Vagina (tissue), 2 donors: ENCODE data around the gene RXFP2. TPM values are rescaled to one million over a fixed set of nuclear protein-coding genes. Genes with fewer than 3 reads are reported as not detected.

ENCODE experiments used
- DNase-seq, 2 donors: peaks; one replicate each; pipeline ENCODE4 v3.0.0-alpha.2; 2017; ENCODE audit errors: extremely low spot score in 2 of 2
- H3K27ac ChIP-seq: fragments of 200-600 bp; sonication (generic); one replicate; pipeline ENCODE4 v1.5.1; 2019
- H3K27me3 ChIP-seq: fragments of 200-600 bp; sonication (generic); one replicate; pipeline ENCODE4 v1.5.1; 2019
- H3K36me3 ChIP-seq, 2 donors: fragments of 200-600 bp; sonication (generic); one replicate each; pipeline ENCODE4 v1.5.1; 2017 to 2019
- H3K4me1 ChIP-seq: fragments of 200-600 bp; sonication (generic); one replicate; pipeline ENCODE4 v1.5.1; 2019
- H3K4me3 ChIP-seq, 2 donors: fragments of 200-600 bp; sonication (generic); 1 replicate in 1 of 2; 2 replicates in 1 of 2; pipeline ENCODE4 v1.5.1; 2016 to 2019
- H3K9me3 ChIP-seq: fragments of 200-600 bp; sonication (generic); one replicate; pipeline ENCODE4 v1.5.1; 2019
- POLR2A ChIP-seq, 2 donors: fragments of 450-650 bp; IDR thresholded peaks; one replicate each; pipeline ENCODE4 v1.6.1; 2017; ENCODE audit warnings: antibody characterized with exemption in 2 of 2, mild to moderate bottlenecking in 2 of 2, moderate library complexity in 2 of 2
- POLR2AphosphoS5 ChIP-seq, 2 donors: sonication (generic); formaldehyde crosslinking; IDR thresholded peaks; one replicate each; pipeline ENCODE4 v1.9.0; 2017; ENCODE audit warnings: antibody characterized with exemption in 2 of 2, mild to moderate bottlenecking in 2 of 2, low read depth in 1 of 2; ENCODE audit not compliant: insufficient read depth in 1 of 2
- intact Hi-C: fragments of 100-400 bp; cut with DNase I; formaldehyde crosslinking; loops from one replicate; pipeline ENCODE4 v1.15.1; 2023
- total RNA-seq: library from RNA; depleted of rRNA; stranded (reverse); fragments of >200 nt; gene quantifications from one replicate; pipeline ENCODE4 v1.2.3, GENCODE V29; 2016
- TF ChIP-seq, protein P1 (sequence below), 3 experiments: fragments of 450-650 bp in 2 of 3; fragments of 200-600 bp in 1 of 3; sonication (generic) in 1 of 3; IDR thresholded peaks; one replicate each; pipeline ENCODE4 v1.5.1; 2017 to 2019; ENCODE audit warnings: antibody characterized with exemption in 3 of 3, mild to moderate bottlenecking in 2 of 3, moderate library complexity in 2 of 3

The RXFP2 gene
- total RNA-seq, 1 donor from 2014 or later = not detected

DNA sequence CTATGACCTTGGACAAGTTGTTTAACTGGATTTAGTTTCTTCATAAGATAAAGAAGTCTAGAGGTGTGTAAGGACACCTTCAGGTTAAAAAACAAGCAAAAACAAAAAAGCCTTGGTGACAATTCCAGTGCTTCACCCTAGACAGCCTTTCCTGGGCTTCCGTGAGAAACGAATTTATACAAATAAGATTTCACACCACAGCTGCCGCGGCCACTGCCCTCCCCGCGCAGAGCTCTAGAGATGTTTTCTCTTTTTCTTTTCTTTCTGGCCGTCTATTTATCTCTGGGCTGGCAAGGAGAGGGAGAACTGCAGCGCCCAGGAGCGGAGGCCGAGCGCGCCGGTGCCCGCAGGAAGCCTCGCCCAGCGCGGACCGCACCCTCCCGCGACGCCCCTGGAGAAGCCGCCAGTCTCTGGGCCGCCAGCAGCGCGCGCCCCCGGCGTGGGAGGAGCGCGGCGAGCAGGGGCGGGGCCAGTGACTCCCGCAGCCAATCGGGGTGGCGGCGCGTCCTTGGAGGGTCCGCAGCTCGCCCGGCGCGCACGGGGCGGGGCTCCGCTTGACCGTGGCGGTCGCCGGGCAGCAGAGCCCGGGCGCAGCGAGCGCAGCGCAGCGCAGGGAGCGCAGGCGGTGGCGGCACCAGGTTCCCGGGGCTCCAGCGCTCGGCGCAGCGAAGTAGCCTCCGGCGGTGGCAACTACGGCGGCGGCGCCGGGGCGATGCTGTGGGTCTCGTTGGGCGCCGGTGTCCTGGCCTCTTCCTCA, 107.0 kb downstream of the RXFP2 start:
- H3K27ac ChIP-seq = peak overlapping the region; percentile 49
- TF ChIP-seq POLR2A (IDR thresholded peaks at IDR 0.05) = no peak
- TF ChIP-seq, protein P1, sequence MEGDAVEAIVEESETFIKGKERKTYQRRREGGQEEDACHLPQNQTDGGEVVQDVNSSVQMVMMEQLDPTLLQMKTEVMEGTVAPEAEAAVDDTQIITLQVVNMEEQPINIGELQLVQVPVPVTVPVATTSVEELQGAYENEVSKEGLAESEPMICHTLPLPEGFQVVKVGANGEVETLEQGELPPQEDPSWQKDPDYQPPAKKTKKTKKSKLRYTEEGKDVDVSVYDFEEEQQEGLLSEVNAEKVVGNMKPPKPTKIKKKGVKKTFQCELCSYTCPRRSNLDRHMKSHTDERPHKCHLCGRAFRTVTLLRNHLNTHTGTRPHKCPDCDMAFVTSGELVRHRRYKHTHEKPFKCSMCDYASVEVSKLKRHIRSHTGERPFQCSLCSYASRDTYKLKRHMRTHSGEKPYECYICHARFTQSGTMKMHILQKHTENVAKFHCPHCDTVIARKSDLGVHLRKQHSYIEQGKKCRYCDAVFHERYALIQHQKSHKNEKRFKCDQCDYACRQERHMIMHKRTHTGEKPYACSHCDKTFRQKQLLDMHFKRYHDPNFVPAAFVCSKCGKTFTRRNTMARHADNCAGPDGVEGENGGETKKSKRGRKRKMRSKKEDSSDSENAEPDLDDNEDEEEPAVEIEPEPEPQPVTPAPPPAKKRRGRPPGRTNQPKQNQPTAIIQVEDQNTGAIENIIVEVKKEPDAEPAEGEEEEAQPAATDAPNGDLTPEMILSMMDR (IDR thresholded peaks at IDR 0.05) = no peak
- TF ChIP-seq POLR2AphosphoS5 (IDR thresholded peaks at IDR 0.05; ENCODE audit: insufficient read depth in 1 of 2, low read depth in 1 of 2) = no peak
- DNase-seq = no peak
- no peaks in the 10 kb centered on the region for H3K27me3 ChIP-seq
- no peaks in the 10 kb centered on the region for H3K36me3 ChIP-seq
- H3K4me1 ChIP-seq = peaks cover 16% of the 10 kb centered on the region
- no peaks in the 10 kb centered on the region for H3K9me3 ChIP-seq
- intact Hi-C loops = no loop called here
- peak overlapping the region; percentile 65 to 73 for H3K4me3 ChIP-seq

DNA sequence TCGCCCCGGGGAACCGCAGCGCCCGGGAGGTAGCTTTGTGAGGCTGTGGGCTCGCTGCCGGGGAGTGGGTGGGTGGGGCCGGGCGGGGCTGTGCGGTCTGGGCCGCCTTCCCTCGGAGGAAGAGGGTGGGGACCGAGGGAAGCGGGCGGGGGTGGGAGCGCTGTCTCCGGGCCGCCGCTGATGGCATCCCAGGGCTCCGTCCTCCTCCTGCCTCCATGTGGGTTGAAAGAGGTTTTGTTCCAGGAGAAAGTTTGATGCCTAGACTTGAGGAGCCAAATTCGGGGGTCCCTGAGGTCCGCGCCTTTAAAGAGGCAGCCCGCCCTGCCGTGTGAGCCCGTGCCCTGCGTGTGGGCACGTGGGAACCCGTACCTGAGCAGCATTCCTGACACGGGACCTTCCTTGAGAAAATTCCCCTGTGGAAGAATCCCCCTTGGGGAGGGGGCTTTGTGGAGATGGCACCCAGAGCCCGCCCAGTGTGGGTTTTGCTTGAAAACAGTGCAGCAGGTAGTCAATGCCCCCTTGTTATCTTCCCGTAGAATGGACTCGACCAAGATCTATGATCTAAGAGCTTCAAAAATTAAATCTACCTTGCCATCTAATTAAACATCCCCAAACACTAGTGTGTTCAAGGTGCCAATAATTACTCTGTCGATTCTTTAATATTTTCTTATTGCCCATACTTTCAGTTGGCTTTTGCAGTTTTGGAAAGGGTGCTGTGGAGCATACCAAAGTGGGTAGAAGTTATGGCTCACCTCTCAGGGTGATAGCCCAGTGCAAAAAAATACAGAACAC, 107.8 kb downstream of the RXFP2 start:
- TF ChIP-seq POLR2AphosphoS5 (IDR thresholded peaks at IDR 0.05; ENCODE audit: insufficient read depth in 1 of 2, low read depth in 1 of 2) = no peak
- TF ChIP-seq, protein P1 (IDR thresholded peaks at IDR 0.05) = no peak
- TF ChIP-seq POLR2A (IDR thresholded peaks at IDR 0.05) = no peak
- intact Hi-C loops = no loop called here
- no peak for DNase-seq

DNA sequence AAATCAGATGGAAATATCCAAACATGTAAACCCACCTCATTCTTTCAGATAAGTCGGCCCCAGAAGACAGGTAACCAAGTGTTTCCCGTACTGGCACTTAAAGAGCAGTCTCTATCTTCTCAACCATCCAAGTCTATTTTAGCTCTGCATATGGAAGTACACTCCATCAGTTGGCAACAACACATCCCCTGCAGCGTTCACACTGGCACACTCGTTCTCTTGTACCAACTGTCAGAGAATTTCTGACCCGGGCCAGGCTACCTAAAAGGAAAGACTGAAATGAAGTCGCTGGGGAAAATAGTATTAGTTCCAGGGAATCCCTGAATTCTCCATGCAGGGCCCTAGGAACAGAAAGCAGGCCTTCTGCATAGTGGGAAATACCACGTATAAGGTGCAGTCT, 109.3 kb downstream of the RXFP2 start:
- no peak overlapping the region for H3K27ac ChIP-seq
- no peaks in the 10 kb centered on the region for H3K36me3 ChIP-seq
- TF ChIP-seq, protein P1 (IDR thresholded peaks at IDR 0.05) = no peak
- TF ChIP-seq POLR2AphosphoS5 (IDR thresholded peaks at IDR 0.05; ENCODE audit: insufficient read depth in 1 of 2, low read depth in 1 of 2) = no peak
- no peak for TF ChIP-seq POLR2A (IDR thresholded peaks at IDR 0.05)
- H3K4me3 ChIP-seq = no peak overlapping the region
- H3K9me3 ChIP-seq = no peaks in the 10 kb centered on the region
- DNase-seq = no peak
- H3K27me3 ChIP-seq = no peaks in the 10 kb centered on the region
- intact Hi-C loops = no loop called here
- H3K4me1 ChIP-seq = peaks cover 16% of the 10 kb centered on the region

More for the DNA sequence above, 107.8 kb downstream of the RXFP2 start:
- H3K4me1 ChIP-seq = peaks cover 16% of the 10 kb centered on the region
- no peaks in the 10 kb centered on the region for H3K27me3 ChIP-seq
- H3K36me3 ChIP-seq = no peaks in the 10 kb centered on the region
- H3K27ac ChIP-seq = peak overlapping the region; percentile 34
- peak overlapping the region; percentile 65 to 73 for H3K4me3 ChIP-seq
- no peaks in the 10 kb centered on the region for H3K9me3 ChIP-seq

DNA sequence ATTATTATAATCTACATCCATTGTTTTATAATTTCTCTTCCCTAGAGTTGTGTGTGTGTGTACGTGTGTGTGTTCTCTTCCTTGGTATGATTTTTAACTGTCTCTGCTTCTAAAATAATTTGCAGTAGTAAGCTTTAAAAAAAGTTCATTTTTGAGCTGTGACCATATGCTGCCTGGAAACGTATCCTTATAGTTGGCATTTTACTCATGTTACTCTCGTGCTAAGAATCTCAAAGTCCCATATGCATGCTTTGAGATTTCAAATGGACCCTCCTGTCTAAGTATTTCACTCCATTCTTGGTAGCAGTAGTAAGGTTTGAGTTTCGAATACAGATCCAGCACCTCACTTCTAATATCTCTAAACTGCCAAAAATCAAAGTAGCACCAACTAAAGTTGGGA, 109.9 kb downstream of the RXFP2 start:
- no peak for DNase-seq
- Histone ChIP-seq H3K9me3 (no peaks in the 10 kb centered on the region), H3K4me1 (peaks cover 16% of the 10 kb centered on the region), H3K36me3 (no peaks in the 10 kb centered on the region), H3K27me3 (no peaks in the 10 kb centered on the region), H3K4me3 (no peak overlapping the region), H3K27ac (no peak overlapping the region)
- no peak for TF ChIP-seq POLR2A (IDR thresholded peaks at IDR 0.05)
- no peak for TF ChIP-seq POLR2AphosphoS5 (IDR thresholded peaks at IDR 0.05; ENCODE audit: insufficient read depth in 1 of 2, low read depth in 1 of 2)
- intact Hi-C loops = no loop called here

DNA sequence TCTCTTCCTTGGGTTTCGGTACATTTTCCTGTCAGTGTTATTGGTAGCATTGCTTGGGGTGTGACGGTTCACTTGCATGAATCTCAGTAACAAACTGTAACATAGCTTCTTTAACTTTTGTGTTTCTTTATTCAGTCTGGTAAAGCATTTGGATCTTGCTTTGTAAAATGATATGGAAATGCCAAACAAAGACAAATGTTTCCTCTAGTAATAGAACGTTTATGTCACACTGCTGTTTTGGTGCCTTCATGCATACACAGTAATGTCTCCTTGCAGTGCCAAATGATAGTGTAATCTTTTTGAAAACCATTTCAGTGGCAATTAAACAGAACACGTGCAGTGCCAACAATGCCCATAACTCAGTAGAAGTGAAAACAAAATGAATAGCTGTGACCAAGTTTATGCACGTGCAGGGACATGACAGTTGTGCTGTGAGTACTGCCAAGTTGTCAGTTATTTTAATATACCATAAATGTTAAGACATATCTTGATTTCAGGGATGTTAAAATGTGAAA, 110.8 kb downstream of the RXFP2 start:
- TF ChIP-seq, protein P1 (IDR thresholded peaks at IDR 0.05) = no peak
- TF ChIP-seq POLR2A (IDR thresholded peaks at IDR 0.05) (no peak), POLR2AphosphoS5 (IDR thresholded peaks at IDR 0.05; ENCODE audit: insufficient read depth in 1 of 2, low read depth in 1 of 2) (no peak)
- no peak for DNase-seq
- no peaks in the 10 kb centered on the region for H3K27me3 ChIP-seq
- H3K4me1 ChIP-seq = peaks cover 16% of the 10 kb centered on the region
- no peaks in the 10 kb centered on the region for H3K9me3 ChIP-seq
- intact Hi-C loops = no loop called here
- no peaks in the 10 kb centered on the region for H3K36me3 ChIP-seq
- no peak overlapping the region for H3K27ac ChIP-seq
- no peak overlapping the region for H3K4me3 ChIP-seq
